ENCODE measurements around the gene LRRFIP1. TPM values are rescaled to one million over a fixed set of nuclear protein-coding genes. Genes with fewer than 3 reads are reported as not detected.
"Not testable (repeated sequence)": the region's sequence is repeated elsewhere in the genome, so short reads cannot be mapped to it uniquely, and the experiment has no call there.

The LRRFIP1 gene
- total RNA-seq, 4 donors from 2014 or later, result 142 to 213 (median 191) TPM

DNA sequence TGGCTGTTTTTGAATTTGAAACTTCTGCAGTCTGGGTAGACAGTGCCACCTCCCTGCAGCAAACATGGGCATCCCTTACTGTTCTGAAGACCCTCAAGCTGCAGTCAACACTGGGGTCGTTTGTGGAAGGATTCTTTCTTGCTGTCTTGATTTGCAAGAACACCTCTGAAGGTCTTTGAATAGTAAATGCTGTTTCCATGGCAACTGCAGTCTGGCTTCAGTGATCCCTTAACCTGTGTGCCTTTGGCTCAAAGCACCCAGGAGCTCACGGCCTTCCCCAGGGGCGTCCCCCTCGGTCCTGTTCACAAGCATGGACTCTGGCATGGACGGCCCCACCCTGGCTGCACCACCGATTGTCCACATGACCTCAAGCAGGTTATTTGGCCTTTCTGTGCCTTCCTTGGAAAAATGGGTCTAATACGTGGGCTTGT is 38.3 kb downstream of the LRRFIP1 start:
- WGBS, result 77% methylated on average over 7 of the region's 7 CpGs
- Histone ChIP-seq H3K9me3 (no peaks in the 10 kb centered on the region), H3K27ac (replicated peaks in 1 of 4) (peak overlapping the region in 1 of 4 donors; percentile 20), H3K4me1 (peaks cover 46 to 73% (median 63%) of the 10 kb centered on the region in 4 donors), H3K27me3 (no peaks in the 10 kb centered on the region), H3K36me3 (no peaks in the 10 kb centered on the region), H3K4me3 (no peak overlapping the region)
- intact Hi-C loops (cut with DNase I), result loop anchor here (5.0 to 10.0 kb wide), 2 partner anchors 51 to 83 kb away; no protein-coding TSS in a partner anchor
- TF ChIP-seq POLR2AphosphoS5 (IDR thresholded peaks at IDR 0.05), result no peak
- TF ChIP-seq, protein P1, sequence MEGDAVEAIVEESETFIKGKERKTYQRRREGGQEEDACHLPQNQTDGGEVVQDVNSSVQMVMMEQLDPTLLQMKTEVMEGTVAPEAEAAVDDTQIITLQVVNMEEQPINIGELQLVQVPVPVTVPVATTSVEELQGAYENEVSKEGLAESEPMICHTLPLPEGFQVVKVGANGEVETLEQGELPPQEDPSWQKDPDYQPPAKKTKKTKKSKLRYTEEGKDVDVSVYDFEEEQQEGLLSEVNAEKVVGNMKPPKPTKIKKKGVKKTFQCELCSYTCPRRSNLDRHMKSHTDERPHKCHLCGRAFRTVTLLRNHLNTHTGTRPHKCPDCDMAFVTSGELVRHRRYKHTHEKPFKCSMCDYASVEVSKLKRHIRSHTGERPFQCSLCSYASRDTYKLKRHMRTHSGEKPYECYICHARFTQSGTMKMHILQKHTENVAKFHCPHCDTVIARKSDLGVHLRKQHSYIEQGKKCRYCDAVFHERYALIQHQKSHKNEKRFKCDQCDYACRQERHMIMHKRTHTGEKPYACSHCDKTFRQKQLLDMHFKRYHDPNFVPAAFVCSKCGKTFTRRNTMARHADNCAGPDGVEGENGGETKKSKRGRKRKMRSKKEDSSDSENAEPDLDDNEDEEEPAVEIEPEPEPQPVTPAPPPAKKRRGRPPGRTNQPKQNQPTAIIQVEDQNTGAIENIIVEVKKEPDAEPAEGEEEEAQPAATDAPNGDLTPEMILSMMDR (IDR thresholded peaks at IDR 0.05), result peak; percentile 21 to 35 (median 29)
- no peak for DNase-seq (ENCODE audit: extremely low spot score)

- no peak overlapping the region for H3K27ac ChIP-seq (replicated peaks in 1 of 4)
- DNase-seq (ENCODE audit: extremely low spot score), result no peak
These were observed 39.2 kb downstream of the LRRFIP1 start for GRCh38 chr2:237666606-237667005.

DNA sequence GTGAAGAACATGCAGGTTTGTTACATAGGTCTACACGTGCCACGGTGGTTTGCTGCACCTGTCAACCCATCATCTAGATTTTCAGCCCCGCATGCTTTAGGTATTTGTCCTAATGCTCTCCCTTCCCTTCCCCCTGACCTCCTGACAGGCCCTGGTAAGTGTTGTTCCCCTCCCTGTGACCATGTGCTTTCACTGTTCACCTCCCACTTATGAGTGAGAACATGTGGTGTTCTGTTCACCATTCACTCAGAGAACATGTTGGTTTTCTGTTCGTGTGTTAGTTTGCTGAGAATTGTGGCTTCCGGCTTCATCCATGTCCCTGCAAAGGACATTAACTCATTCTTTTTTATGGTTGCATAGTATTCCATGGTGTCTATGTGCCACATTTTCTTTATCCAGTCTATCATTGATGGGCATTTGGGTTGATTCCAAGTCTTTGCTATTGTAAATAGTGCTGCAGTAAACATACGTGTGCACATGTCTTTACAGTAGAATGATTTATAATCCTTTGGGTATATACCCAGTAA is 39.7 kb downstream of the LRRFIP1 start:
- not testable (repeated sequence) for DNase-seq (ENCODE audit: extremely low spot score); H3K27me3 ChIP-seq; H3K36me3 ChIP-seq; H3K4me3 ChIP-seq; H3K9me3 ChIP-seq; H3K27ac ChIP-seq (replicated peaks in 1 of 4)
- 99% methylated on average over 6 of the region's 6 CpGs for WGBS
- intact Hi-C loops (cut with DNase I), result loop anchor here (5.0 to 10.0 kb wide), 2 partner anchors 52 to 85 kb away; no protein-coding TSS in a partner anchor
- peaks cover 42 to 69% (median 55%) of the 10 kb centered on the region in 4 donors for H3K4me1 ChIP-seq

More at GRCh38 chr2:237666606-237667005, 39.2 kb downstream of the LRRFIP1 start:
- Histone ChIP-seq H3K4me3 (no peak overlapping the region), H3K36me3 (no peaks in the 10 kb centered on the region), H3K27me3 (no peaks in the 10 kb centered on the region), H3K9me3 (no peaks in the 10 kb centered on the region), H3K4me1 (peaks cover 45 to 73% (median 60%) of the 10 kb centered on the region in 4 donors)
- intact Hi-C loops (cut with DNase I), result loop anchor here (5.0 to 10.0 kb wide), 2 partner anchors 52 to 84 kb away; no protein-coding TSS in a partner anchor
- TF ChIP-seq EP300 (IDR thresholded peaks at IDR 0.05) (no peak), POLR2AphosphoS5 (IDR thresholded peaks at IDR 0.05) (no peak), POLR2A (IDR thresholded peaks at IDR 0.05; ENCODE audit: low read depth) (no peak)
- TF ChIP-seq, protein P1 (IDR thresholded peaks at IDR 0.05), result no peak
- 81% methylated on average over 7 of the region's 7 CpGs for WGBS

DNA sequence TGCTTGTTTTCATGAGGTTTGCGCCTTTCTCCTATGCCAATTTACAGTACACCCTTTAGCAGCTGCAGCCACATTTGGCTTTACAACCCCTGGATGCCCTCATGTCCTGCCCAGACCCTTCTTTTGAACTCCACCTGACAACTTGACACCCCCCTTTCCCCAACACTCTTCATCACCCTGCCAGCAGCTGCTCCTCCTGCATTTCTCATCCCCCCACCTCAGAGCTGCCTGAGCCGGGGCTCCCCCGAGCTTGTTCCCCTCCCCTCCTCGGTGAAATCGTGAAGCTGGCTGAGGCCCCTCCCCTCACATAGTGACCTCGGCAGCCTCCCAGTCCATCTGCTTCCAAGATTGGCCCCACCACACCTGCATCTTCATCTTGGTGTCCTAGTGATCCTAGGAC is 40.5 kb downstream of the LRRFIP1 start:
- H3K36me3 ChIP-seq, result no peaks in the 10 kb centered on the region
- H3K9me3 ChIP-seq, result no peaks in the 10 kb centered on the region
- no peaks in the 10 kb centered on the region for H3K27me3 ChIP-seq
- TF ChIP-seq POLR2AphosphoS5 (IDR thresholded peaks at IDR 0.05) (no peak), EP300 (IDR thresholded peaks at IDR 0.05) (no peak), POLR2A (IDR thresholded peaks at IDR 0.05; ENCODE audit: low read depth) (no peak)
- TF ChIP-seq, protein P1 (IDR thresholded peaks at IDR 0.05), result no peak
- no peak for DNase-seq (ENCODE audit: extremely low spot score)
- WGBS, result 73% methylated on average over 6 of the region's 6 CpGs
- H3K4me3 ChIP-seq, result no peak overlapping the region
- intact Hi-C loops (cut with DNase I), result loop anchor here (5.0 to 10.0 kb wide), 2 partner anchors 53 to 86 kb away; no protein-coding TSS in a partner anchor
- H3K27ac ChIP-seq (replicated peaks in 1 of 4), result no peak overlapping the region
- H3K4me1 ChIP-seq, result peaks cover 35 to 64% (median 49%) of the 10 kb centered on the region in 4 donors

DNA sequence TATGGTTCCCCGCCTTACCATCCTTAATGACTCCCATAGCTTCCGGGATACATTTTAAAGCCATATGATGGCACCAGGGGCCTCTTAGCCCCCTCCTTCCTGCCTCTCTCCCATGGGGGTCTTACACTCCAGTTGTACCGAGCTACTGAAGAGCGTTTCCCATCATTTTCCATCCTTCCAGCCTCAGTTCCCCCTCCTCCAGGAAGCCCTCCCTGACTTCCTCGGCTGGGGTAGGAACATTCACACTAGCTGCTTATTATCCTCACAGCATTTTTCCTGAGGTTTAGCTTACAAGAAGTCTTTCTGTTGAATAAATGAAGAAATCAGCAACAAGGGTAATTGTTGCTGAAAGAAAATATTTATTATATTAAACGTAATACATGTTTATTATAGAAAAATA is 41.1 kb downstream of the LRRFIP1 start:
- 89% methylated on average over 6 of the region's 6 CpGs for WGBS
- H3K36me3 ChIP-seq, result no peaks in the 10 kb centered on the region
- no peak overlapping the region for H3K27ac ChIP-seq (replicated peaks in 1 of 4)
- H3K9me3 ChIP-seq, result no peaks in the 10 kb centered on the region
- peaks cover 34 to 64% (median 49%) of the 10 kb centered on the region in 4 donors for H3K4me1 ChIP-seq
- DNase-seq (ENCODE audit: extremely low spot score), result no peak
- no peaks in the 10 kb centered on the region for H3K27me3 ChIP-seq
- TF ChIP-seq POLR2AphosphoS5 (IDR thresholded peaks at IDR 0.05) (no peak), EP300 (IDR thresholded peaks at IDR 0.05) (no peak), POLR2A (IDR thresholded peaks at IDR 0.05; ENCODE audit: low read depth) (no peak)
- TF ChIP-seq, protein P1 (IDR thresholded peaks at IDR 0.05), result no peak
- H3K4me3 ChIP-seq, result no peak overlapping the region
- intact Hi-C loops (cut with DNase I), result loop anchor here (5.0 to 10.0 kb wide), 2 partner anchors 54 to 86 kb away; no protein-coding TSS in a partner anchor

All from esophagus muscularis mucosa (tissue), 4 donors.